ENCODE measurements around the gene RGS3.

GRCh38 chr9:113482341-113482740 lies 18.8 kb downstream of the RGS3 start:
- no peak for TF ChIP-seq EZH2 (IDR thresholded peaks at IDR 0.05; ENCODE audit: insufficient read depth, poor library complexity, severe bottlenecking)
- TF ChIP-seq EZH2phosphoT487 (IDR thresholded peaks at IDR 0.05; ENCODE audit: insufficient read depth, low read depth) = no peak

All from GM23248 (cell line).